ENCODE data around the gene MUC13.

GRCh38 chr3:124887932-124888298 is 46.6 kb downstream of the MUC13 start:
- TF ChIP-seq EZH2 (IDR thresholded peaks at IDR 0.05) (no peak), EZH2phosphoT487 (IDR thresholded peaks at IDR 0.05) (no peak)
- TF ChIP-seq, protein P1, sequence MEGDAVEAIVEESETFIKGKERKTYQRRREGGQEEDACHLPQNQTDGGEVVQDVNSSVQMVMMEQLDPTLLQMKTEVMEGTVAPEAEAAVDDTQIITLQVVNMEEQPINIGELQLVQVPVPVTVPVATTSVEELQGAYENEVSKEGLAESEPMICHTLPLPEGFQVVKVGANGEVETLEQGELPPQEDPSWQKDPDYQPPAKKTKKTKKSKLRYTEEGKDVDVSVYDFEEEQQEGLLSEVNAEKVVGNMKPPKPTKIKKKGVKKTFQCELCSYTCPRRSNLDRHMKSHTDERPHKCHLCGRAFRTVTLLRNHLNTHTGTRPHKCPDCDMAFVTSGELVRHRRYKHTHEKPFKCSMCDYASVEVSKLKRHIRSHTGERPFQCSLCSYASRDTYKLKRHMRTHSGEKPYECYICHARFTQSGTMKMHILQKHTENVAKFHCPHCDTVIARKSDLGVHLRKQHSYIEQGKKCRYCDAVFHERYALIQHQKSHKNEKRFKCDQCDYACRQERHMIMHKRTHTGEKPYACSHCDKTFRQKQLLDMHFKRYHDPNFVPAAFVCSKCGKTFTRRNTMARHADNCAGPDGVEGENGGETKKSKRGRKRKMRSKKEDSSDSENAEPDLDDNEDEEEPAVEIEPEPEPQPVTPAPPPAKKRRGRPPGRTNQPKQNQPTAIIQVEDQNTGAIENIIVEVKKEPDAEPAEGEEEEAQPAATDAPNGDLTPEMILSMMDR (IDR thresholded peaks at IDR 0.05), result no peak

Data from neural progenitor cell (in vitro differentiated cells).